ENCODE results near the gene PAXX.
"Not testable (repeated sequence)": the region's sequence is repeated elsewhere in the genome, so short reads cannot be mapped to it uniquely, and the experiment has no call there.

Gene PAXX

DNA sequence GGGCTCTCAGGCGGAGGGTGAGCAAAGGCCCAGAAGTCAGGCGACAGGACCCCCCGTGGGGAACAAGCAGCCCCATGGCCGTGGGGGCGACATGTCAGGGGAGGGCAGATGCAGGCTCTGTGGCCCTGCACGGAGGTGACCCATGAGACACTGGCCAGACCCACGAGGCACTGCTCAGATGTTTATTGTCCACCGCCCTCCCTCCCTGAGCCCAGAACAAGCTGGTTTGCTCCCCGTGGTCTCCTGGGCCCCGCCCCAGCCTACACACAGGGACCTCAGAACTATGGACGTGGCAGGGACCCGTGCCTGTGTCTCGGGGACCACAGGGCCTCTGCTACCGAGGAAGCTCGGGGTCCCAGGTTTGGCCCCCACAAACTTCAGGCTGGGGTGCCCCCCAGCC is 37.8 kb downstream of the PAXX start:
- DNase-seq (ENCODE audit: low read depth in 2 of 3, low spot score in 1 of 3), result no peak

GRCh38 chr9:137030538-137031527 is 38.6 kb downstream of the PAXX start:
- DNase-seq (ENCODE audit: low read depth in 2 of 3, low spot score in 1 of 3), result peak; percentile 30 to 42 (median 30)

GRCh38 chr9:137031904-137032640 is 39.9 kb downstream of the PAXX start, which contains the start of gene FUT7:
TSS of gene FUT7 (minus strand) at chr9:137032088. CDS start at chr9:137031991, 97 bp downstream.
- no peak for DNase-seq (ENCODE audit: low read depth in 2 of 3, low spot score in 1 of 3)

- DNase-seq (ENCODE audit: low read depth in 2 of 3, low spot score in 1 of 3), result no peak
Measured at GRCh38 chr9:137032858-137033257, 40.6 kb downstream of the PAXX start.

DNA sequence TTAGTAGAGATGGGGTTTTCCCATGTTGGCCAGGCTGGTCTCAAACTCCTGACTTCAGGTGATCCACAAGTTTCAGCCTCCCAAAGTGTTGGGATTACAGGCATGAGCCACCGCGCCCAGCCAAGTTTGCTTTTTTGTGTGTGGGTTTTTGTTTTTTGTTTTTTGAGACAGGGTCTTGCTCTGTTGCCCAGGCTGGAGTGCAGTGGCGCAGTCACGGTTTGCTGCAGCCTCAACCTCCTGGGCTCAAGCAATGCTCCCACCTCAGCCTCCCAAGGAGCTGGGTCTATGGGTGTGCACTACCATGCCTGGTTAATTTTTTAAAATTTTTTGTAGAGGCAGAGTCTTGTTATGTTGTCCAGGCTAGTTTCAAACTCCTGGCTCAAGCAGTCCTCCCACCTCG is 41.3 kb downstream of the PAXX start:
- DNase-seq (ENCODE audit: low read depth in 2 of 3, low spot score in 1 of 3), result not testable (repeated sequence)

DNA sequence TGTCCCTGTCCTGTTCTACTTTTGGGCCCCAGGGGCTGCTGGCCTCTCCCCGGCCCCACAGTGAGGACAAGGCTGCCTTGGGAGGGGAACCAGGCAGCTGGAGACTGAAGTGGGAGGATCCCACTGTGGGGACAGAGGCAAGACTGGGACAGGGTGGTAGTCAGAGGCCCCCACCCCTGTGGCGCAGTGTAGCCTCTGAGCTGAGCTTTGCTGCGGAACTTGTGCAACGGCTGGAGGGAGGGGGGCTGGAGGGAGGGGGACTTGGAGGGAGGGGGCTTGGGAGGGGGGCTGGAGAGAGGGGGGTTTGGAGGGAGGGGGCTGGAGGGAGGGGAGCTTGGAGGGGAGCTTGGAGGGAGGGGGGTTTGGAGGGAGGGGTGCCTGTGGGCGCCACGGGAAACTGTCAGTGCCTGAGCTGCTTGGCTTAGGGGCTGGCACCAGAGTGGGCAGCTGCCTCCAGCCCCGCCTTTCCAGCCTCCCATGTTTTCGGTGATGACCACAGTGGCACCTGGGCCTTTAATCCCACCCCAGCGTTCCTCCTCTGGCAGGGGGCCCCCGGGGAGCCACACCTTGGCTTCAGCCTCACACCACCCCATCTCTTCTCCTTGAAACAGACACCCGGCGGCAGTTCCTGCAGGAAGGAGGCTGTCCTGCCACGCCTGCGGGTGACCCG is 42.0 kb downstream of the PAXX start:
- DNase-seq (ENCODE audit: low read depth in 2 of 3, low spot score in 1 of 3), result no peak

GRCh38 chr9:137034709-137035506 is 42.7 kb downstream of the PAXX start:
- peak; percentile 77 to 87 (median 83) for DNase-seq (ENCODE audit: low read depth in 2 of 3, low spot score in 1 of 3)

DNA sequence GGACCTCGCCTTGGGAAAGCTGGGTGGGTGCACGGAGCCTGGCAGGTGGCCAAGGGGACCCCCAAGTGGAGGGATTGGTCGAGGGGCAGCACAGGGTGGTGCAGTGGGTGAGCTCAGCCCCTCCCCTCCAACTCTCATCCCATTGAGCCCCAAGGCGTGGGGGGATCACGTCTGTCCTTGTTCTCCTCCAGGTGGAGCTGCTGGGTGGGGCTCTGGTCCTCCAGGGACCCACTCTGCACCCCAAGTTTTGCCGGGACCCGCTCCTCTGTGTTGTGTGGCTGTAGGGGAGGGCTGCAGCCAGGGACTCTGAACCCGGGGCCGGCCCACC is 43.2 kb downstream of the PAXX start:
- no peak for DNase-seq (ENCODE audit: low read depth in 2 of 3, low spot score in 1 of 3)

DNA sequence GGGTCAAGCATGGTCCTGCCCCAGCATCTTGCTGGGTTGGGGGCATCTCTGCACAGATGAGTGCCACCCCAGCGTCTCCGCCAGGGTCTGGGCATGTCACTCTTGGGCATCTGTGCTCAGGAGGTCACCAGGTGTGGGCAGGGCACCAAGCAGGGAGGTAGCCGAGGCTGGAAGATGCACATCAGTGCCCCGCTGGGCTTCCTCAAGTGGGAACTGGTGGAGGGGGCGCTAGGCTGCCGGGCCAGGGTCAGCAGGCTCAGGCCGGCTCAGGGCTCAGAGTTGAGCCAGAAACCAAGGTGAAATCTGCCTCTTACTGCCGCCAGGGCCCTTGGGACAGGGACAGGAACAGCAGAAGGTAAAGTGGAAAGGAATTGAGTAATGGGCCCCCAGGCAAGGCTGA is 43.7 kb downstream of the PAXX start:
- DNase-seq (ENCODE audit: low read depth in 2 of 3, low spot score in 1 of 3), result no peak

DNA sequence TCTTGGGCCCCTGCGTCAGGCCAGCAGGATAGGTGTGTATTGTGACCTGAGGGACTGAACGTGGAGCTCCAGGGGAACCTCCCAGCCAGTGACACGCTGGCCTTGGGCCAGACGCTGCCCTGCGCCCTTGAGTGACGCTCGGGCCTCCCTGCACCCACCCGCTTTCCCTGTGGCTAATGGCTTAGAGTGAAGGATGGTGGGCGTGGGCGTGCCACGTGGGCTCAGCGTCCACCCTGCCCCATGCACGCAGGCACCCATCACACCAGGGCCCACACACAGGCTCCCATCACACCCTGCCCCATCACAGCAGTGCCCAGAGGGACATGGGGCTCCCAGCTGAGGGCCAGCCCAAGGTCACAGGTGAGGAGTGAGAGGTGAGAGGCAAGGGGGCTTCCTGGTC is 44.8 kb downstream of the PAXX start:
- no peak for DNase-seq (ENCODE audit: low read depth in 2 of 3, low spot score in 1 of 3)

DNA sequence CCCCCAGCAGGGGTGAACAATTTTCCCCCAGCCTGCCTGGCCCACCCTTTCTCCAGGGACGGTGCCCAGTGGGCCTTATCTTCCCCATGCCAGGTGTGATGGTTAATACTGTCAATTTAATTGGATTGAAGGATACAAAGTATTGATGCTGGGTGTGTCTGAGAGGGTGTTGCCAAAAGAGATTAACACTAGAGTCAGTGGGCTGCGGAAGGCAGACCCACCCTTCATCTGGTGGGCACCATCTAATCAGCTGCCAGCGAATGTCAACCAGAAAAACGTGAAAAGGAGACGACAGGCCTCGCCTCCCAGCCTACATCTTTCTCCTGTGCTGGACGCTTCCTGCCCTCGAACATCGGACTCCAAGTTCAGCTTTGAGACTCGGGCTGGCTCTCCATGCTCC is 45.3 kb downstream of the PAXX start:
- no peak for DNase-seq (ENCODE audit: low read depth in 2 of 3, low spot score in 1 of 3)

DNA sequence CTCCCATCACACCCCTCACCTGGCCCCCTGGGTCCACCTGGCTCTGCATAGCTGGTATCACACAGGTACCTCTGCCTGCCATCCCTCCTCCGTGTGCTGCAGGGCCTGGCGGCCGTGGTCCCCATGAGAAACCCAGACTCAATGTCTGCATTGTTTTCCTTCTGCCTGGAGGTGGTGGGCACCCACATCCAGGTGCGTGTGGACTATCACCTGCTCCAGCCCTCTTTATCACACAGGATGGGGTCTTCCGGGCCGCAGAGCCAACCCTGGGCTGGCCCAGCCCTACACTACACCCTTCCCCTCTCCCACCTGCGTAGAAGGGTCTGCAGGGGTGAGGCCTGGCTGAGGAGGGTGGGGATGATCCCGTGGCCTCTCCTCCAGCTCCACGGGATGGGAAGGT is 46.7 kb downstream of the PAXX start:
- no peak for DNase-seq (ENCODE audit: low read depth in 2 of 3, low spot score in 1 of 3)

DNA sequence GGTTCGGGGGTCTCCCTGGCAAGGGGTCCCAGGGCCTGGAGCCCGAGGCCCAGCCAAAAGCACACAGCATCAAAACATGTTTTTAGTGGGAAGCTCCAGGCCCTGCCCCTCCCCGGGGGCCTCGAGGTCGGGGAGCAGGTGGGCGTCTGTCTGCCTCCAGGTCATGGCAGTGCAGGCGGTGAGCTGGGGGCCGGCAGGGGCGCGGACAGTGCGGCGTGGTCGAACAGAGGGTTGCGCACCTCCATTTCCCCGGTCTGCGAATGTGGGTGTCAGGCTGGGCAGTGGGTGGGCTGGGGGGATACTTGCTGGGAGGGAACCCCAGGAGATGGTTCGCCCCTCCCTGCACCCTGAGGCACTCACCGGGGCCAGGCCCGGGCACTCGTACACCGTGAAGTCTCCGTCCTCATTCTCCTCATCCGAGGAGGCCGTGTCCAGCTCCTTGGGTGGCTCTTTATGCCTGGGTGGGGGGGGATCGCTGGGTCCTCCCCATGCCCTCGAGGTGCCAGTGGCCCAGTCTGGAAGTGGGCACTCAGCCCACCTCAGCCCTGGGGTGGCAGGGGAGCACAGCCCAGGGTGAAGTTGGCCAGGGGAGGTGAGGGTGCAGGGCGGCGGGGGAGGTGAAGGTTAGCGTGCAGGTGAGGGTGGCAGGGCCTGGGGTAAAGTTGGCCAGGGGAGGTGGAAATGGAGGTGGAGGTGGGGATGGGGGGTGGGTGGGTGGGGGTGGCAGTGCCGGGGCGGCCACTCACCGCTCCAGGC is 47.6 kb downstream of the PAXX start:
- no peak for DNase-seq (ENCODE audit: low read depth in 2 of 3, low spot score in 1 of 3)

GRCh38 chr9:137040568-137040967 is 48.3 kb downstream of the PAXX start:
- DNase-seq (ENCODE audit: low read depth in 2 of 3, low spot score in 1 of 3), result no peak

DNA sequence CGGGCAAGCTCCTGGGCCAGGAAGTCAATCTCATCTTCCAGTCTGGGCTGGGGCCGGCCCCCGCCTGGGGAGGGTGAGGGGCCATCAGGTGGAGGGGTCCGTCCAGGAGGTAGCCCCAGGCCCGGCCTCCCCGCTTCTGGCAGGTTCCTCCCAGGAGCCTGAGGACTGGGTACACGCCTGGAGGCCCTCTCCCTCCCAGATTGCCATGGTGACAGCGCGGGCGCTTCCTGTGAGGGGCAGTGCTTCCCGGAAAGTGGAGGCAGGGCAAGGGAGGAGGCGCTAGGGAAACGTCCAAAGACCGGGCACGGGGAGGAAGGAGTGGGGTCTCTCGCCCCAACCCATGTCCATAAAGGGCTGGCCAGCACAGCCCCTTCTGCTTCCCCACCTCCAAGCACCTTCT is 48.9 kb downstream of the PAXX start:
- DNase-seq (ENCODE audit: low read depth in 2 of 3, low spot score in 1 of 3), result no peak

DNA sequence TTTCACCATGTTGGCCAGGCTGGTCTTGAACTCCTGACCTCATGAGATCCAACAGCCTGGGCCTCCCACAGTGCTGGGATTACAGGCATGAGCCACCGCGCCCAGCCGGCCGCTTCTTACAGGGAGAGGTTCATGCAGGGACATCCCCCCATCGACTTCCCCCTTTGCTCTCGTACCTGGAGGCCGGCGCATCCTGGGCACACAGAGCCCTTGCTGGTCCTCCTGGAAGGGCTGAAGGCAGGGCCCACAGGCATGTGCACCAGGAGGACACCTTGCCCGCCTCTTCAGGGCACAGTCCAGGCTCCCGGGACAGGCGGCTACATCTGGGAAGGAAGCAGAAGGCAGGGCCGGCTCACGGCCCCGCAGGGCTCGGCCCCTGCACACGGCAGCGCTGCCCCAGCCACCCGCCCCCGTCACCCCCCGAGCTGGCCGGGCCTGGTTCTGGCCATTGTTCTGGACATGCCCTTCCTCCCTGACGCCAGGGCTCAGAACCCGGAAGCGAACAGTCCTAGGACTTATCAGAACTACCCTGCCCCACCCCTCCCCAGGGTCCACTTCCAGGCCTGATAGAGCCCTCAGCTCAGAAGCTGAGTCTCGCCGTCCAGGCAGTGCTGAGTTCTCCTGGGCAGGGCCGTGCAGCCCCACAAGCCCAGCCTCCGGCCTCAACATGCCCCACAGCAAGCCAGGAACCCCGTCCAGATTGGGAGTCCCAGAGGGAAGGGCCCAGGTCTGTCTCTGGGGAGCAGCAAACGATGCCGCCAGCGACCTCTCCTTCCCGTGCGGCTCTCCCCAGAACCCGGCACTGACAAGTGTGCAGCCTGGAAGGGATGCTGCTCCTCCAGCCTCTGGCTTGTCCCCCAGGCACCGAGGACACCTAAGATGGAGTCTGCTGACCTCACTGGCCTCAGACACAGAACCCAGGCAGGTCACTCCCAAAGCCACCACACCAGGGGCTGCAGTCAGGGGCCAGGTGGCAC is 50.8 kb downstream of the PAXX start:
- DNase-seq (ENCODE audit: low read depth in 2 of 3, low spot score in 1 of 3), result no peak
